ENCODE results near the gene RAP2B. TPM values are rescaled to one million over a fixed set of nuclear protein-coding genes. Genes with fewer than 3 reads are reported as not detected.

Gene RAP2B
- total RNA-seq (2021) = 18.2 and 18.7 TPM in 2 replicates
- long read RNA-seq, full-length matches to known transcripts = 180 of 184 reads
- long read RNA-seq, partial matches to known transcripts = 0 of 184 reads
- long read RNA-seq, other reads (novel, unspliced or antisense) = 4 of 184 reads

DNA sequence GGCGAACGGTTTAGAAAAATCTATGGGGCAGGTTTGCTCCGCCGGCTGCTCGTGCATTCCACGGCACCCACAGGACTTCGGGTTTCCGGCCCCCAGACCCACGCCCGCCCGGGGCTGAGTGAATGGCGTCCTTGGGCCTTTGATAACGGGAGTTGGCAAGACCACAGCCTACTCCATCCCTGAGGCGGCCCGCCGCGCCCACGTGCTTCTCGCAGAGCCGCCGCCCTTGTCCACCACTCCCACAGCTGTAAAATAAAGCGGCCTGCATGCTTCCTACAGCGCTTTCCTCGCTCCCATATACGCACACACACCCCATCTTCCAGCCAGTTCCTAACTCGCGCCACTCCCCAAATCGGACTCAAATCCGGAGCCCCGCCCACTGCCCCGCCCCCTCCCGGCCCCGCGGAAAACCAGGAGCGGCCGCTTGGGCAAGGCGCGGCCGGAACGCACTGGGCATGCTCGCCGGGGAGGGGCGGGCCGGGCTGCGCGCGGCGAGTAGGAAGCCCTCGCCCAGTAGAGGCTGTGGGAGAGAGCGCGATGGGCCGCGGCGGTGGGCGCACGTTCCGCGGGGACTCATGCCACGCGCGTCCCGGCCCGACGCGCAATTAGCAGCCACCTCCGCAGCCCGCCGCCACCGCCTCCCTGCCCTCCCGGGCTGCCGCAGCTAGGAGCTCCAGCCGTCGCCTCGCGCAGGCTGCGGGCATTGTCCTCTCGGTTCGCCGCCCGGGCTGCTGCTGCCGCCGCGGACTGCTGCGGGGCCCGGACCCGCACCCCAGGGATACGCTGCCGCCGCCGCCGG, at the start of gene RAP2B:
Gene RAP2B, plus strand, starts transcription at position 513 of the 799 bp plus-strand sequence. CDS start 468 bp downstream, outside the sequence.
- TF ChIP-seq, protein P1, sequence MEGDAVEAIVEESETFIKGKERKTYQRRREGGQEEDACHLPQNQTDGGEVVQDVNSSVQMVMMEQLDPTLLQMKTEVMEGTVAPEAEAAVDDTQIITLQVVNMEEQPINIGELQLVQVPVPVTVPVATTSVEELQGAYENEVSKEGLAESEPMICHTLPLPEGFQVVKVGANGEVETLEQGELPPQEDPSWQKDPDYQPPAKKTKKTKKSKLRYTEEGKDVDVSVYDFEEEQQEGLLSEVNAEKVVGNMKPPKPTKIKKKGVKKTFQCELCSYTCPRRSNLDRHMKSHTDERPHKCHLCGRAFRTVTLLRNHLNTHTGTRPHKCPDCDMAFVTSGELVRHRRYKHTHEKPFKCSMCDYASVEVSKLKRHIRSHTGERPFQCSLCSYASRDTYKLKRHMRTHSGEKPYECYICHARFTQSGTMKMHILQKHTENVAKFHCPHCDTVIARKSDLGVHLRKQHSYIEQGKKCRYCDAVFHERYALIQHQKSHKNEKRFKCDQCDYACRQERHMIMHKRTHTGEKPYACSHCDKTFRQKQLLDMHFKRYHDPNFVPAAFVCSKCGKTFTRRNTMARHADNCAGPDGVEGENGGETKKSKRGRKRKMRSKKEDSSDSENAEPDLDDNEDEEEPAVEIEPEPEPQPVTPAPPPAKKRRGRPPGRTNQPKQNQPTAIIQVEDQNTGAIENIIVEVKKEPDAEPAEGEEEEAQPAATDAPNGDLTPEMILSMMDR (conservative IDR thresholded peaks at IDR 0.05) = no peak
- H4K8ac ChIP-seq (replicated peaks; ENCODE audit: insufficient read length, low read depth, low read length) = no peak within 1 kb of the TSS
- H2BK5ac ChIP-seq (ENCODE audit: insufficient read length, low read length) = no peak within 1 kb of the TSS
- H4K20me1 ChIP-seq (ENCODE audit: control insufficient read depth, insufficient read depth, insufficient read length) = no peaks in the 10 kb centered on the region
- H2BK120ac ChIP-seq (ENCODE audit: low read depth, low read length, poor library complexity, severe bottlenecking) = no peak within 1 kb of the TSS
- peak within 1 kb of the TSS; percentile 69 for H3K18ac ChIP-seq (ENCODE audit: insufficient read length, low read depth, low read length)
- no peak within 1 kb of the TSS for H2BK12ac ChIP-seq (ENCODE audit: insufficient read length, low read depth, low read length)
- H3K23ac ChIP-seq (ENCODE audit: insufficient read length, low read depth, low read length) = no peak within 1 kb of the TSS
- peak within 1 kb of the TSS; percentile 90 for H3K9ac ChIP-seq (ENCODE audit: extremely low read depth, insufficient read length, low read length)
- H3K4me1 ChIP-seq (ENCODE audit: insufficient read depth, low read length) = no peaks in the 10 kb centered on the region
- no peak within 1 kb of the TSS for H3K56ac ChIP-seq (ENCODE audit: insufficient read length, low read depth, low read length)
- H2AFZ ChIP-seq (ENCODE audit: low read length) = no peak within 1 kb of the TSS
- H3K79me2 ChIP-seq (ENCODE audit: insufficient read depth, low read length) = peaks cover 14% of the 10 kb centered on the region; the same call in 1 of the 2 replicates
- no peak within 1 kb of the TSS; the same call in 1 of the 2 replicates for H2BK15ac ChIP-seq (ENCODE audit: low read depth, low read length)
- no peak within 1 kb of the TSS for H2AK5ac ChIP-seq (ENCODE audit: insufficient read length, low read length)
- Mint-ChIP-seq H3K4me3 (peak within 1 kb of the TSS; percentile 94 to 99), H3K4me1 (peaks cover 40 to 42% of the 10 kb centered on the region in 2 experiments), H3K9me3 (no peaks in the 10 kb centered on the region), H3K36me3 (ENCODE audit: insufficient read depth in 1 of 3, low read depth in 3 of 3) (peaks cover 0 to 5% (median 3%) of the 10 kb centered on the region in 3 experiments; a peak in 3 of 7 replicates), H3K27me3 (ENCODE audit: low read depth) (peaks cover 2% of the 10 kb centered on the region; the same call in 1 of the 2 replicates), H3K27ac (peak within 1 kb of the TSS; percentile 97)
- no peaks in the 10 kb centered on the region for H3K27me3 ChIP-seq (ENCODE audit: insufficient read depth, low read length)
- peak within 1 kb of the TSS; percentile 87 for H3K4me2 ChIP-seq (ENCODE audit: insufficient read depth, insufficient read length, low read length)
- H4K91ac ChIP-seq (ENCODE audit: insufficient read length, low read depth, low read length) = no peak within 1 kb of the TSS
- peak within 1 kb of the TSS; percentile 36 for H3K27ac ChIP-seq (ENCODE audit: insufficient read length, low read depth, low read length)
- DNase-seq = peak; percentile 97
- H3K23me2 ChIP-seq (ENCODE audit: insufficient read length, low read depth, low read length, poor library complexity, severe bottlenecking) = peaks cover 14% of the 10 kb centered on the region
- H3K79me1 ChIP-seq (ENCODE audit: insufficient read depth, low read depth, low read length, poor library complexity, severe bottlenecking) = no peaks in the 10 kb centered on the region
- no peak within 1 kb of the TSS for H3K4ac ChIP-seq (ENCODE audit: low read depth, low read length)
- no peaks in the 10 kb centered on the region for H3K9me3 ChIP-seq (ENCODE audit: control insufficient read depth, low read depth, low read length)
- H3T11ph ChIP-seq (ENCODE audit: low read length) = no peak within 1 kb of the TSS
- peak within 1 kb of the TSS; percentile 89 for H3K14ac ChIP-seq (ENCODE audit: insufficient read depth, low read length)
- no CpG with 5 or more reads among the region's 91 CpGs for whole genome bisulfite sequencing (ENCODE audit: extremely low coverage, insufficient read length, low lambda C conversion rate)
- no peak within 1 kb of the TSS for H4K5ac ChIP-seq (ENCODE audit: insufficient read length, low read depth, low read length)
- H2BK20ac ChIP-seq (ENCODE audit: low read depth, low read length, poor library complexity, severe bottlenecking) = no peak within 1 kb of the TSS

All from H9 (cell line).